NCI-H82 treated with DMSO at 0.1 percent for 48 hours (cell line): ENCODE results near the gene RNF141.

Source experiments
- DNase-seq: peaks from one replicate; lab custom pipeline; 2025; ENCODE audit not compliant: unreplicated experiment; lab: John Stamatoyannopoulos, UW

RNF141 gene

DNA sequence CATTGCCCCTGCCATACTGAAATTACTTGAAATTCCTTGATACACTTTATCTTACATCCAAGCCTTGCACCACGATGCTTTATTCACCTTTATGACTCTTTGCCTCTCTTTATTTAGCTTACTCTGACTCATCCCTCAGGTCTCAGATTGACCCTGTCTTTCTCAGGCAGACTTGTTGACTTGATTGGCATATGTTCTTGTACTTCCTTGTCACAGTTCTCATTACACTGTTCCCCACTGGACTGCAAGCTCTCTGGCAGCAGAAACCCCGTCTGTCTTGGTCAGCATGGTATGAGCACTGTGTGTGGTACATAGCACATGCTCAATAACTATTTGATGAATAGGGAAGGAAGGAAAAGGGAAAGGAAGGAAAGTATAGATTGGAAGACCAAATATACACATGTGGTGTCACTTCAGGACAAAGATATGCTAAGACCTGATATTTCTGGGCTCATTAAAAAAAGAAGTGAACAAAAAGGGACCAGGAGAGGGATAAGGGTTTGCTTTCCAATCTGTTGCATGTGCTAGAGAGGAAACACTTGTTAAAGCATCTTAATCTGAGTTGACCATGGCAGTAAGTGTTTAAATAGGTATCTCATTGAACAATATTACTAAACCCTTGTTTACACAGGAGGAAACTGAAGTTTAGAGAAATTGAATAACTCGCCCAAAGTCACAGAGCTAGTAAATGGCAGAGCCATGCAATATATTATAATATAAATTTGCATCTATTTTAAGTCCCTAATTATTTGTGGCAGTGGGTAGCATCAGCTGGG is 20.2 kb upstream of the RNF141 start:
- DNase-seq = no peak

DNA sequence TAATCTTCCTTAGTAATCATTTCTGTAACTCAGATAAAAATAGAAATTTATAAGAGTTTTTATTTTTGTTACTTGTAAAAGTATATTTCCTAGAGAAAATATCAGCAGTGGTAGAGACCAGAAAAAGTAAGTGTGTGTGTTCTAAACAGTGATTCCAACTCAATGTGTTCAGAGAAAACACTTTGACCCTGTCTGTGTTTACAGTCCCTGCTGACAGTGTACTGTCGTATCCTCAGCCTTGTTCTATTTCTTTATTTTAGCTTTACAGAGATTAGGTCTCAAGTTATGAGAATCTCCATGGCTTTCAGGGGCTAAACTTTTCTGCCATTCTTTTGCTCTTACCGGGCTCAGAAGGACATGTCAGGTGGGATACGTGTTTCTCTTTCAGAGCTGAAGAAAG is 17.3 kb upstream of the RNF141 start:
- no peak for DNase-seq

DNA sequence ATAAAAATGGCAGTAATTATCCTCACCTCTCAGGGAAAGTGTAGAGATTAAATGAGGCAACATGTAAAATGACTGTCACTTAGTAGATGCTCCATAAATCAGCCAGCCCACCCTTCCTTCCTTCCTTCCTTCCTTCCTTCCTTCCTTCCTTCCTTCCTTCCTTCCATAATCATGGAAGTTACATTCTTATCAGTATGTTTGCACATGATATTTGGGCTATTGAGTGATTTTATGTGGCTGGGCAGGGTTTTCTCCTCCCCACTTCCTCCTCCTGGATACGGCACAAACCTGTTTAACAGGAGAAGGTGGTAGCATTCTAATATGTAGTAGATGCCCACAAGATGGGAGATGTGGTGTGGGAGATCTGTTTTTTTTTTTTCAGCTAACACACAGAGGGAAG is 15.6 kb upstream of the RNF141 start:
- no peak for DNase-seq

DNA sequence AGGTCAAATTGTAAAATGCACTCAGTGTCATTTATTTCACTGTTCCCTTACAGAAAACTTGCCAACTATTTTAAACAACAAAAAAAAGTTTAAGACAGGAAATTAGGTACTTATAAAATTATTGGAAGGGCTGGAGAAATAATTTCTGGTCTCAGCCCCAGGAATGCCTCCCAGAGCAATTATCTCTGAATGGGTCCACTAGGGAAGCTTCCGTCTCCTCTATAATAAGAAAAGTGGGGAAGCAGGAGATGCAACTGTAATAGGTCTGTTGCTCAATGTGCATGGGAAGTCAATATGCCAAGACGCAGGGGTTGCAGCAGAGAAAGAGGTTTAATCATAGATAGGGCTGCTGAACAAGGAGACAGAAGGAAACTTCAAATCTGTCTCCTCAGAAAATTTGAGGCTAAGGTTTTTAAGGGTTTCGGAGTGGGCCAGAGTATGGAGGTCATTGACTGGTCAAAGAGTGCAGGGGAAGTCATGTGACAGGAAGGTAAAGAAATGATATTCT is 10.9 kb upstream of the RNF141 start:
- no peak for DNase-seq

DNA sequence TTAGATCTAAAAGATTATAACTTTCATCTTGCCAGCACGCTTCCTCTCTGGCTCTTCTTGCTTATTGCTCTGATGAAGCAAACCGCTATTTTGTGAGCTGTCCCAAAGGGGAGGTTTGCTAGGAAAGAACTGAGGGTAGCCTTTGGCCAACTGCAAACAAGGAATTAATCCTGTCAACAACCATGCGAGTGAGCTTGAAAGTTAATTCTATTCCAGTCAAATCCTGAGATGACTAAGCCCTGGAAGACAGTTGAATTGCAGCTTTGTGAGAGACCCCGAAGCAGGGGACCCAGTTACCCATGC is 10.3 kb upstream of the RNF141 start:
- no peak for DNase-seq

DNA sequence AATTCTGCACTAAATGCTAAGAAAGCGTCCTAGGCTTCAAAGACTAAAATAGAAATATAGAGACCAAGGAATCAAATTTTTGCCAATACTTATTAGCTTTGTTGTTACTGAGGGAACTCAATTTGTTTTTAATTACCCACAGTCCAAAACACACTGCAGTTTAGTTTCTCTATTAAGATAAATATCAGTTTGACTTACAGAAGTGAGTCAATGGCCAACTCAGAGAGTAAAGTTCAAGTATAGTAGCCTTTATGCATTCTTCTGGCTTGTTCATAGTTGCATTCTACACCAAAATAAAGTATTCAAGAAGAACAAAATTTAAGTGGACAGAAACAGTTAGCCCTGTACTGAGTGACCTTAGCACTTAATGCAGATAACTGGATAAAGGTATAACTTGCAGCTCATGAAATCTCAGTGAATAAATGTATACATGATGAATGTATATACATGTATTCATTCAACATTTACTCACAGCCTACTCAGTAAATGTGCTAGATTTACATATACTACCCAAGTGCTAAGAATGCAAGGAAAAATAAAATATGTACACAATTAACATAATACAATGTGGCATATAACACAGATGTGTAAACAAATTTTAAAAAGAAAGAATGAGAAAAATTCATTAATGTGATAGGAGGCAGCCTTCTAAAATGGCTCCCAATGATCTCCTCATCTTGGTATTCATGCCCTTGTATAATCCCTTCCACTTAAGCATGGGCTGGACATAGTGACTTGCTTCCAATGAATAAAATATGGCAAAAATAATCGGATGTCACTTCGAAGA is 9.7 kb upstream of the RNF141 start:
- no peak for DNase-seq

DNA sequence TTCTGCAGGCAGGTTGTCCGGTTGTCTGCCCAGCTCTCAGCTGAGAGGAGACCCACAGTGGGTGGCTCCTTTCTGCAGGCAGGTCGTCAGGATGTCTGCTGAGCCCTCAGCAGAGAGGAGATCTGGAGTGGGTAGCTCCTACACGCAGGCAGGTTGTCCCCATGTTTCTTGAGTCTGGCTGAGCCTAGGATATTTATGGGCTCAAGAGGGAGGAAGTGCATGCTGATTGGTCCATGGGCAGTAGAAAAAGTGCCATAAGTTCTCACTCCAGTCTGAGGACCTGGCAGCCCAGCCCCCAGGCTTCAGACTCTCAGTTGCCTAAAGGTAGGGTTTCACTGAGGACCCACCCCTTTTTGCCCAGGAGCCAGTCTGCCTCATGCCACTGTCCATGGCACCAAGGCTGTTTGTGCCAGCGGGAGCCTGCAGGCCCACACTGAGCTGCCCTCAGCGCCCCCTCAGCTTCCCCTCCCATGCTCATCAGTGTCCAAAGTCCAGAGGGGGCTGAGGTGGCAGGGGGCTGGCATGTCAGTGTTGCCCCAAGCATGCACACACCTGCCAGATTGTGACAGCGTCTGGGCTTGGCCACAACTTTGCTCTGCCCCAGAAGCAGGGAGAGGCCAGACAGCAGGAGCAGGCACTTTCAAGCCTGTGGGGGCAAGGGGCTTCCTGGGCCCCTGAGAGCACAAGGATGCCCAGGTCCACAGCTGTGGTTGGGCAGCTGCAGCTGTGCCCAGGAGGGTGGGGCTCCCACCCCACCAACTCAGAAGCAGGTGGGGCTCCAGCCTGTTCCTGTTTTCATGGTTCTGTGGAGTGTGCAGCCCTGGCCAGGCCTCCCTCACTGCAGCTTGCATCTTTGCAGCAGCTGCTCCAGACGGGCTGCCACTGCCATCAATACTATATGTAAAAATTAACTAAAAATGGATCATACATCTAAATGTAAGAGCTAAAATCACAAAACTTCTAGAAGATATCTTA is 3.8 kb upstream of the RNF141 start:
- no peak for DNase-seq

DNA sequence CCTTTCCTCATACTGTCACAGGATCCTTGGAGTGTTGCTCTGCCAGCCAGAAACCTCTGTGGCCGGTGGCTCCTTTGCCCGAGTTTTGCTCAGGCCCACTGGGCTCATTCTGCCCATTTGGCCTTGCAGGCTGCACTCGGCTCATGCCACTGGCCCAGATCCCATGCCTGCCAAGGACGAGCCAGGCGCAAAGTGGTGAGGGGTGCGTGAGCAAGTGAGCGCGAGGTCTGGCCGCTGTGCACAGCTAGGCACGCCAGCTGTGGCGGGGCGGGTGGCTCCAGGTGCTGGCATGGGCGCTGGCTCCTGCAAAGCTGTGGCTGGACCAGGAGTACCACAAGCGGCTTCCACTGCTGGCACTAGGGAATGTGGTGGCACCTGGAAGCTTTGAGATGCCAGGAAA is 2.8 kb upstream of the RNF141 start:
- no peak for DNase-seq

DNA sequence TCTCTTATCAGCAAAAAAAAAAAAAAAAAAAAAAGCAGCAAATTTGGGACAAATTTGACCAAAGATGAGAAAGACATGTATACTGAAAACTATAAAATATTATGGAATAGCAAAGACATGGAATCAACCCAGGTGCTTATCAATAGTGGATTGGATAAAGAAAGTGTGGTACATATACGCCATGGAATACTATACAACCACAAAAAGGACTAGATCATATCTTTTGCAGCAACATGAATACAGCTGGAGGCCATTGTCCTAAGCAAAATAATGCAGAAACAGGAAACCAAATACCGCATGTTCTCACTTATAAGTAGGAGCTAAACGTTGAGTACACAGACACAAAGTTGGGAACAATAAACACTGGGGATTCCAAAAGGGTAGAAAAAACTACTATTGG is 1.8 kb upstream of the RNF141 start:
- no peak for DNase-seq

DNA sequence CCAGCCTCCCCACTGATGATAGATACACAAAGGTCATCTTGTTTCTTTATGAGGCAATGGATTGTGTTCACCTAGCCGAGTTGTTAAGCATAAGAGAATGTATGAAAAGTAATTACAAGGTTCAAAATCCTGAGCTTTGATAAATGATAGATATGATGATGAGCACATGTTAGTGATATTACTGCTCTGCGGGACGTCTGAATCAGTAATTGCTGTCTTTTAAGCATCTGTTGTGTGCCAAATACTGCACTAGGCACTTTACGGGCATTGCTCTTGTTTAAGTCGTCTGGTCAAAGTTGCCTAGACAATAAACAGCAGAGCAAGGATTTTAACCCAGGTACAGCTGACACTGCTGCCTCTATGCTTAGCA is 559 bp upstream of the RNF141 start:
- no peak for DNase-seq

DNA sequence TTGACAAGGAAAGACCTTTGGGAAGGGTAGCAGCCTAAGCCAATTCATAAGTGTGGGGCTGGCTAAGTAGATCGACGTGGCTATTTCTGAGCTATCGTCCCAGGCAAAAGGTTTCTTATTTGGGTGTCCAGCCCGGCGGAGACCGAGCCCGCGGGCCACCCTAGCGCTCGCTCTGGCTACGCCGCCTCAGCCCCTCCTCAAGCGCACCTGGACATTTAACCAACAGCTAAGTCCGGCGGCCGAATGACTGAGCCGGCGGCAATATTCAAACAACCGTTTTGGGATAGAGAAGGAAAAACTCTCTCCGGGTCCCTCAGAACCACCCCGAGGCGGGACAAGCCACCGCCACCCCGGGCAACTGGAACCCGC is 457 bp downstream of the RNF141 start:
- no peak for DNase-seq

DNA sequence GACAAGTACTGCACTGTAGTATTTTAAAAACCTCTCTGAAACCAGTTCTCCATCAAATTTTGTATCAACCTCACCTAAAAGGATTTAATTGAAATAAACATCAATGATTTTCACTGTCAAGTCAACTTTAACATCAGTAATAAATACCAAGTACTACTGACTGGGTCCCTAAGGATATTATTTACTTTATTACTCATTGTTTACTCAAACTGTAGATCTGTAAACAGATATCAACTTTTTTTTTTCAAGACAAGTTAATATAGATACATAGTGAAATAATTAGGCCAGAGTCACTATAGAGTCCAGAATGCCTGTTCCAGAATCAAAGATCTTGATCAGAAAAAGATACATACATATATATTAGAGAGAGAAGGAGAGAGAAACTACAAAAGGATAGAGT is 1.6 kb downstream of the RNF141 start:
- DNase-seq = no peak

DNA sequence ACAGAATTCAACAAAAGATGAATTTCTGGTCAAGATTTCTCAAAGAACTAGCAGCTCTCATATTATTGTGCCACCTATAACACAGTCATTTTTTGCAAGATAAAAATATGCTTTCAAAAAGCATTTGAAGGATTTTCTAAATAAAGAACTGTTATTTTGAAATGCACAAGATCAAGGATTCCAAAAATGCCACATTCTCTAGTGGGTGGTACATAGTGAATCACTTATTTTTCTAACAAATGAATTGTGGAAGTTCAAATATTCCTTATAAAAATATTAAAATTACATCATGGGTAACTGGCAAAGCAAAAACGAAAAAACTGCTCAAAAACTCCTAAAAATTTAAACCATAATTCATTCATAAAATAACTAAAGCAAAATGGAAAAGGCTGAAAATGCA is 2.1 kb downstream of the RNF141 start:
- no peak for DNase-seq

DNA sequence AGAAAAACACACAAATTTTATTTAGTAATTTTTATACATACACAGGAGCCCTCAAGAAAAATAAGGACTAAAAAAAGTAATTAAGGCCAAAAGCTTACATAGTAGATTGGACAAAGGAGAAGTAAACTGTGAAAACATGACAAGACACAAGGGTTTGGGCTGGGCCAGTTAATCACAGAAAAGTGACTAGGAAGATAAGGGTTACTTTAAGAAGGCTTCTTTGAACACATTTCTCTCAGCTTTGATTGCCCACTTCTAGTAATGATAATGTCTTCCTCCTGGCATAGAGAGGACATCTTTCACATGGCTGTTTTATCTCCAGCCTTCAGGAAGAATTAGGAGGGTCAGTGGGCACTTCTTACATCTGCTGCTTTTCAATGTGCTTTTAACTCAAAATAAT is 3.4 kb downstream of the RNF141 start:
- no peak for DNase-seq

DNA sequence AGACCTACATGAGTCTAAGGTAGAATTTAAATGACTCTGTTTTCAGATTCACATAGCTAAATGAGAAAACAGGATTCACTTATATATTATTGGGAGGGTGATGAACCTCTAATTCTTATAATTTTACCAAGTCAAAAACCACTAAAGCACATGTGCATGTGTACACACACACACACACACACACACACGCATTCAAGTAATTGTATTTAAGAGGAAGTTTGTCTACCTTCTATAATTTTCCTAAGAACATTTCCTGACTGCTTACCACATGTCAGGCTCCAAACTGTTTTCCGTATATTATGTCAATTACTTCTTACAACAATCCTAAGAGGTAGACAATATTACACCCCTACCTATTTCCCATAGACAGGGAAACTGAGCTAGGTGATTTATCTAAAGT is 6.7 kb downstream of the RNF141 start:
- DNase-seq = no peak

DNA sequence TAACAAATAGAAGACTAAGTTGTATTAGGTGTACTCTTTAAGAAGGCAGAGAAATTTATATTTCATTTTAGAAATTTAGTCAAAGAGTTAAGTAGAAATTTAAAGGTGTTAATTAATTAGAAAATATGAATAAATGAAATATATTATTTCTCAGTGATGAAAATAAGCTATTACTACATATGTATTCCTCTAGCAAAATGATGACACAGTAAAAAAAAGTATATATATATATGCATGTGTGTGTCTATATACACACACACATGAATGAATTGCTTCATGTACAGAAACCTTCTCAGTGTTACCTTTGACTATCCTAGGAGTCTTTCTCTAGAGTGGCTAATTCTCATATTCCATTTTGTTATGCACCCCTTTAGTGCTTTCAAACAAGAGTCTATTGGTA is 7.7 kb downstream of the RNF141 start:
- no peak for DNase-seq

DNA sequence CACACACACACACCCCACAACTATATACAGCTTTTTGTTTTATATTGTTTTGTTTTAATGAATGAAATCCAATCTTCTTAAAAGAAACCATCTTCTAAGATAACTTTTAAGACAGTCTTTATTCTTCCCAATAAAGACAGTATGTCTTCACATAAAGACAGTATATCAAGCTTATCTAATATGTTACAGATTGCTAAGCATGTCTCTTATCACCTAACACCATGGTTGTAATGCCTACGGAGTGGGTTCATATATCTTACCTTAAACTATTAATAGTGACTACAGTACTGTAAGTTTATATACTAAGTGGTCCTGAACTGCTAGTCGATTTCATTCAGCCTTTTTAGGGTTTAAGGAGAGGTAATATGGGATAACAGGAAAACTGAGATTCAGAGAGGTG is 8.5 kb downstream of the RNF141 start:
- DNase-seq = no peak

DNA sequence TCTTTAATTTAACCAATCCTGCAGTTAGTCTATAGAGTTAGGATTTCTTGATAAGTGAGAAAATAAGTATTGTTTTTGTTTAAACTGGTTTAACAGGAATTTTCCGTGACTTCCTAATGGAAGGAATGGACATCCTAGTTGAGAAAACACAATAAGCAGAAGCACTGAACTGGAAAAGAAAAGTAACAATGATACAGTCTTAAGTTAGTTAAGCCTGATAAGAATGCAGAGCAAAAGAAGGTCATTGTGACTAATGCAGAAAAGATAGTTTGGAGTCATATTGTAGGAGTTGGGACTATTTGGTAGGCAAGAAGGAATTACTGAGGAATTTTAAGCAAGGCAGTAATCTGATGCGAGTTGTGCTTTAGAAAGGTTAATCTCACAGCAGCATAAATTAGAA is 11.7 kb downstream of the RNF141 start:
- no peak for DNase-seq

DNA sequence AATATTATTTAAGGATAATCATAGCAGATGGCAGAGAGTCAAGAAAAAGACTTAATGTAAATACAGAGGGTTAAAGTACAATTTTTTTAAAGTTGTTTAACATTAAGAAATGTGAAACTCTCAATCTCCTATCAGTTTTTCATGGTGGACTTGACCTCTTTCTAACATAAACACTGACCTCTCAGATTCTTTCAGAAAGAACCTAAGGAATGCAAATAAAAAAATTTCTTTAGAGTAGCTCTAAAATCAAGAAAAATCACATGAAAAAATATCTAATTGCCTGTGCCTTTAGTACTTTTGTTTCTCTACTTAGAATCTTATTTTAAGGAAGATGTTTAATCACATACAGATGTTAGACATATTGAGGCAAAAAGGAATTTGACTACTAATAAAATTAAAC is 12.9 kb downstream of the RNF141 start:
- DNase-seq = no peak

DNA sequence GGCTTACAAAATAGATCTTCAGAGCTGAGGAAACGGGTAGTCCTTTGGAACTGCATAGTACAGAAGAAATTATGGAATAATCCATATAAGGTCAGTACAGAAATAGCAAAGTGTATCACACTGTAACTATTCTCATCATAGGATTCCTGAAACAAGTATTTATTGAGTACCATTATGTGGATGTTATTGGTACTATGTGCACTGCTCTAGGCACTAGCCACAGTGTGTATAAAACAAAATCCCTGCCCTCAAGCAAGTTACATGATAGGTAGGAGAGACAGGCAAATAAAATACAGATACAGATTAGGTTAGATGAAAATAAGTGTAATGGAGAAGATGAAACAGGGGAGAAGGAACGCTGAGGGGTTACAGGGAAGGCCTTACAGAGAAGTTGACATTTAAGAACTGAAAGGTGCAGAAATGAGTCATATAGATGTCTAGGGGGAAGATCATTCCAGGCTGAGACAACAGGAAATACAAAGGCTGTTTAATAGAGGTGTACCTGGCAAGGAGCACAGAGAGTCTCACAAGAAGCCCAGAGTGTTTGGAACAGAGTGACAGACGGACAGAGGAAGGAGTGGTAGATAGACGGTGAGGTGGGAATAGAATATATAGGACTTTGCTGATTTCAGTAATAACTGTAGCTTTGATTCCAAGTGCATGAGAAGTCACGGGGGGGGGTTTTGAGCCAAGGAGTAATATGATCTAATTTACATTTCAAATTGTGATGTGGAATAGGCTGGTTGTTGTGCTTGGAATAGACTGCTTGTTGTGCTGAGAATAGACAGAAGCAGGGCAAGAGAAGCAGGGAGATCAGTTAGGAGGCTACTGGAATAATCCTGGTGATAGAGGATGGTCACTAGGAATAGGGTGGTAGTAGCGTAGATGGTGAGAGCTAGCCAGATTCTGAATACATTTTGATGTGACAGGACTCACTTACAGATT is 13.7 kb downstream of the RNF141 start:
- no peak for DNase-seq

DNA sequence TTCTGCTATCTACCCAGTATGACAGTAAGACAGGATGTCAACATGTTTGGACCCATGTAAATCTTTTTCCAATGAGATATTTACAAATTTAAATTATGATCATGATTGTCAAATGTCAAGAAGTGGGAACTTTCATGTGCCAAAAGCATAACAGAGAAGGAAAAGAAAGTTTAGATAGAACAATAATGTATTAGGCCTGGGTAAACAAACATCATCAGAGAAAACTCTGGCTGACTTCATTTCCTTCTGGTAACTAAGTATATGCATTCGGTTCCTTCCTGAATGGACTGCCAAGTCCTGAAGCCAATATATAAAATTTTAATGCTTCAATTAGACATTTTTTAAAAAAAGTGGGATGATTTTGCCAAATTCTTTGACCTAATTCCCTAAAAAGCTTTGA is 16.5 kb downstream of the RNF141 start:
- no peak for DNase-seq
